NCI-H526 (cell line): ENCODE data around the gene TMEM80.
A peak's percentile ranks its signal among the peaks of the same experiment; 100 is the strongest.
"Not testable (repeated sequence)": the region's sequence is repeated elsewhere in the genome, so short reads cannot be mapped to it uniquely, and the experiment has no call there.

Experiments
- DNase-seq, 2 experiments: peaks; one replicate each; lab custom pipeline; 2025; lab: John Stamatoyannopoulos, UW

TMEM80 gene

GRCh38 chr11:679271-680207 lies 16.1 kb upstream of the TMEM80 start:
- DNase-seq = no peak

DNA sequence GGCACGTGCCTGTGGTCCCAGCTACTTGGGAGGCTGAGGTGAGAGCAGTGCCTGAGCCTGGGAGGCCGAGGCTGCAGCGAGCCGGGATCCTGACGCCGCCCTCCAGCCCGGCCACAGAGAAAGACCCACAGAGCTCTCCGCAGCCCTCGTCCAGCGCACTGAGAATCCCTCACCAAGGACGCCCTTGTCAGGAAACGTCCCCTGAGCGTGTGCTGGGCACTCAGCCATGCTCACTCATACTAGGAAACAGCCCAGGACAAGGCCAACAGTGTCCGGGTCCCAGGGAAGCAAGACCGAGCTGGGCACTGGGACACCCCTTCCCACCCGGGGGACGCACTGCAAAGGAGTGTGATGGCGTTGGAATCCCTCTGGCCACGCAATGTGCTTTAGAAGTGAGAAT lies 15.1 kb upstream of the TMEM80 start:
- DNase-seq = no peak

DNA sequence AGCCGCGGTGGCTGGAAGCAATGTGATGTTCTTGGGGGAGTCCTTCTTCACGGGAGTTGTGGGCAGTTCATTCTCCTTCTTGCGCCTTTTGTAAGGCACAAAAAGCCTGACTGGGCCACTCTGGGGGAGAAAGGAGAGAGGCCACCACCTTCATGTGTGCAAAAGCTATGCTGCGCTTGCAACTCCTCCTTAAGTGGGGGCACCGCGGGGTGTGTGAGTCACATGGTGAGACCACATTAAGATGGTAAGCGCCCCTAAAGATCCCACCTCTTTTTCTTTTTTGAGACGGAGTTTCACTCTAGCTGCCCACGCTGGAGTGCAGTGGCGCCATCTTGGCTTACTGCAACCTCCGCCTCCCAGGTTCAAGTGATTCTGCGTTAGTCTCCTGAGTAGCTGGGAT lies 14.6 kb upstream of the TMEM80 start:
- no peak for DNase-seq

- DNase-seq = no peak
Observed at GRCh38 chr11:686451-687243, 9.0 kb upstream of the TMEM80 start.

DNA sequence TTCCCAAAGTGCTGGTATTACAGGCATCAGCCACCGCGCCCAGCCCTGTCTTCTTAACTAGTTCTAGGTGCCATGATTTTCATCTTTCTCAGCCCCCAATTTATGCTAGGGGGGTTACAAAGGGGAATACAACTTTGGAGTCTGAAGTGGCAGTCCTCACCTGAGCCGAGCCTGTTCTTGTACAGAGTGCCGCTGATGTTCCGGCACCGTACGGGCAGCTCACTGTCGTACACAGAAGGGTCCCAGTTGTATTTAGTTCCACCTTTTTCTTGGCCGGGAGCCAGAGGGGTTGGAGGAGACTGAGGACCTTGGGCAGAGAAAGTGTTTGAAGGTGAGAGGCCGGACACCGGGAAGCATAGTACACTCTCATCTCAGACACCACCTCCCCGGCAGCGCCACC lies 7.9 kb upstream of the TMEM80 start:
- DNase-seq = no peak

DNA sequence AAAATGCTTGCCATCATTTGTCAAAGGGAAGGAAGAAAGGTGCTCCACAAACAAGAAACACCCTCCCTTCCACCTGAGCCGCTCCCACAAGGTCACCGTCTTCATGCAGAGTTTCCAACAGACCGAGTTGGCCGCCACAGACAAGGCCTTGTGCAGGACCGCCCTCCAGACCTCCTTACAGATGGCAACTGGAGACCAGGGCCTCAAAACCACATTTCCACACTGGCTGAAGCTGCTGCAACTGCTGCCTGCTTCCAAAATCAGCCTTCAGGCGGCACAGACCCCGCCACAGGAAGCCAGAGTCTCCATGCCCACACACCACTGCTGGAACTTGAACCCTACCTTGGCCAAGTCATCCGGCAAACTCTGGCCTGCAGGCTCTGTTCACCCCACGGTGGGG lies 6.9 kb upstream of the TMEM80 start:
- no peak for DNase-seq

DNA sequence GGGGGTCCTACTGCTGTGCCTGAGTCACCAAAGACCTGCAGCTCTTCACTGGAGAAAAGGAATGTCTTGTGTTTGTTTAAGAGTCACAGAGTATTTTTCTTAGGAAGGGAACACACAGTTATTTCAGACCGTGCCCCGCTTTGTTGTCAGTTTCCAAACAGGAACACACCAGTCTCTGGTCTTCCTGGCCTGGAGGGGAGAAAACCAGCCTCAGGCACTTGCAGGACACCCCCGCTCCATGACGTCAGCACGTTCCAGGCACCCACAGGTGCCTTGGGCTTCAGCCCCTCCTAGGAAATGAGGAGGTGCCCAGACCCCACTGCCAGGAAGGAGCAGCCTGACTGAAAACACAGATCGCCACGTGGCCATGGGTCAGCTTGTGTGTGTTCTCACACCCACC lies 6.0 kb upstream of the TMEM80 start:
- DNase-seq = no peak

- DNase-seq = not testable (repeated sequence)
Observed at GRCh38 chr11:690244-690643, 5.4 kb upstream of the TMEM80 start.

DNA sequence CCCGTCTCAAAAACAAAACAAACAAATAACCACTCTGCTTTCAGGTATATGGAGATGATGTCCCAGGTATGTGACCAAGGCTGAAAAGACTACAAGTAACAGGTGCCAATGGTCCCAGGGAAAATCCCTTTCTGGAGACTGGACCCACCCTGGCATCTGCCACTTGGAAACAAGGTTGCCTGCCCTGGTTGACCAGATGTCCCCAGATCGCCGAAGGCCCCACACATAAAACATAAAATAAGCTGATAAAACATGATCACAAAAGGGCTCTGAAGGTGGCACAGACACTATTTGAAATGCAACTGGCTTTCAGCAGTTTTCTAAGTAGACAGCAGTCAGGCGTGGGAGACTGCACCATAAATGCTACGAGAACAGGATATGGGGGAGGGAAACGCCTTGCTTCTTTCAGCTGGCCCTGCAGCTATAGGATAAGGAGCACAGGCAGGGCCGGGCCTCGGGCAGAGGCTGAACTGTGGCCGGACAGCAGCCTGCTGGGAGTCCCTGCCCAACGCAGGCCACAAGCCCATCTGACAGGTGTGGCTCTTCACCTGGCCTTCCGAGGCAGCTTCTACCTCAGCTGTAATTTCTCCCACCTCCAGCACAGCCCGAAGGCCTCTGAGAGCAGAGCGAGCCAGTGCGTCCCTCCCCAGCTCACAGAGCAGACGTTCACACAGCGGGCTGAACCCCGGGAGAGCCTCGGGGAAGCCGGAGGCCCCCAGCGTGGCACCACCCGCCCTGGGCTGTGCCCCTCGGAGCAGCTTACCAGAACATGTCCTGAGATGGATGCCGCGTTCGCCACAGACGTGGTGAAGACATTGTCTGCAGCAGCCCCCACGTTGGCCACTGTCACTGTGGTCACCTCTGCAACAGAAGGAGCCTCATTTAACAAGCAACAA lies 4.6 kb upstream of the TMEM80 start:
- DNase-seq = no peak

- no peak for DNase-seq
Observed at GRCh38 chr11:691710-692590, 3.7 kb upstream of the TMEM80 start.

DNA sequence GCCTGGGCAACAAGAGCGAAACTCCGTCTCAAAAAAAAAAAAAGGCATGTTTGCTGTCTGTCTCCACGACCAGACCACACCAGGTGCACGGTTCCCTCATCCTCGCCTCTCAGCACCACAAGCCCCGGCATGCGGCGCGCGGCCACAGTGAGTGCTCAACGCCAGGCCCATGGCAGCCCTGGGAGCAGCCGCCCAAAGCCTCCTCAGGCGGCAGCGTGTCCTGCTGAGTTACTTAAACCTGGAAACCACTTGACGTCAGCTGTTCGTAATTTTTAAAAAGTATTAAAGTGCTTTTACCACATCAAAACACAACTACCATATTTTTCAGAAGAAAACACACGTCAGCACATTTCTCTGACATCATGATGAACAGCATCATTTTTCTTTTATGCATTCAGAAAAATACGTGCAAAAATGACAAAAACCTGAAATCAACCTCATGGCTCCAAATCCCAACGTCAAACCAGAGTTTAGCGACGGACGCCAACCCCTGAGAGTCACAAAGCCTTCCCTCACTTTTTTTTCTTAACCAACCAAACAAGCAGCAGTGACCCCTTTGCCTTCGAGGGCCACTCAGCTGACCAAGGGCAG lies 2.7 kb upstream of the TMEM80 start:
- DNase-seq = no peak

DNA sequence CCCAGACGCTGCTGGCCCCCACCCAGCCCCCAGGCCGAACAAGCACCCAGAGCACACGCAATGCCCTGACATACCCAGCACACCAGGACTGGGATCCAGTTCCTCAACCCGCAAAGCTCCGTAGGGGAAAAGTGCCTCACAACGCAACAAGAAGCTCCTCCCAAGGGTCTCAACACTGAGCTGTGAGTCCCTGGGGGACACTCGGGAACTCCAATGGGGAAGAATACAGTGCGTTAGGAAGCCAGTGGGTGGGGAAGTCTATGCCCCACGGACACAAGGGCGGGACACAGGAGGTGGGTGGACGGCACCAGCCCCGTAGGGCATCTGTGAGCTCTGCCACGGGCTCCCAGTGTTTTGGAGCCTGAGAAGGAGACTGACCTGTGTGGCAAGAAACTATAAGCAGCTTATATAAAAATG lies 2.2 kb upstream of the TMEM80 start:
- no peak for DNase-seq

DNA sequence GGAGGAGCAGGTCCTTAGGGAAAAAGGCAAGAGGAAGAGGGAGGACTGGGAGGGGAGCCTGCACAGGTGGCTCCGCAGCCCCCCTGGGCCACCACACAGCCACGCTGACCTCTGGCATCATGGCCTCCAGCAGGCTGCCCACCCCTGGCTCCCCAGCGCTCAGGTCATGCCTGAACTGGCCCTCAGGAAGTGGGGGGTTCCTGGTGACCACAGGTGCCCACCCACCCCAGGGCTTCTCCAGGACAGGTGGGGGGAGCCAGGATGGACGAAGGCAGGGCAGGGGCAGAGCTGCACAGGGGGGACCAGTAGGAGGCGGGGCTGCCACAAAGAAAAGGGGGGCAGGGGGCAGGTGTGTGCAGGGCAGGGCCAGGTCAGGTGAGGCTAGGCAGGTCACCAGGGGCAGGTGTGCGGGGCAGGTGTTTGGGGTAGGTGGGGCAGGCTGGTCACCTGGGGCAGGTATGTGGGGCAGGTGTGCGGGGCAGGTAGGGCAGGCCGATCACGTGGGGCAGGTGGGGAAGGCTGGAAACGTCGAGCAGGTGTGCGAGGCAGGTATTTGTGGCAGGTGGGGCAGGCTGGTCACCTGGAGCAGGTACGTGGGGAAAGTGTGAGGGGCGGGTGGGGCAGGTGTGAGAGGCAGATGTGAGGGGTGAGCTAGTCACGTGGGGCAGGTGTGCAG lies 1.6 kb upstream of the TMEM80 start:
- no peak for DNase-seq

DNA sequence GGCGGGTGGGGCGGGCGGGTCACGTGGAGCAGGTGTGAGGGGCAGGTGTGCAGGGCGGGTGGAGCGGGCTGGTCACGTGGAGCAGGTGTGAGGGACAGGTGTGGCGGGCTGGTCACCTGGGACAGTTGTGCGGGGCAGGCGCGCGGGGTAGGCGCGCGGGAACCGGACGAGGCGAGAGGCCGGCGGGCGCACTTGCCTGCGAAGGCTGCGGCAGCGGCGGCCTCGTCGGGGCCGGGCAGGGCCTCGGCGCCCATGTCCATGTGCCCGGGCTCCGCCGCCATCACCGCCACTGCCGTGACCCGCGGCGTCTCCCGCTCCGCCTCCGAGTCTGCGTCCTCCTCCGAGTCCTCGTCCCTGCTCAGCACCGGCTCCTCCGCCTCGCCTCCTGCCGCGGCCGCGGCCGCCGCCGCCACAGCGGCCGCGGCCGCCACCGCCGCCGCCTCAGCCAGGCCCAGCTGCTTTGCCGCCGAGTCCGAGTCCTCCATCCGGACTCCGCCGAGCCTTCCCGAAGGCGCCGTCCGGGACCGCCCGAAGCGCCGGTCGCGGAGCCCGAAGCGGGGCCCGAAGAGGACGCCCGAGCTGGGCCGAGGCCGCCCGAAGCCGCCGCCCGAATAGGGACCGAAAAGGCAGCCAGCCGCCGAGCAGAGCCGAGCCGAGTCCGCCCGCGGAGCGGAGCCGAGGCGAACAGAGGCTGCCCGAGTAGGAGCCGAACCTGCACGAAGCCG lies 891 bp upstream of the TMEM80 start, which contains the start of gene DEAF1:
DEAF1 (minus strand) TSS at position 660 of the 725 bp plus-strand sequence; CDS start at position 485, 175 bp downstream.
- peak; percentile 96 to 100 for DNase-seq

- no peak for DNase-seq
Observed at GRCh38 chr11:695288-695537, 403 bp upstream of the TMEM80 start.

- DNase-seq = no peak
Observed at GRCh38 chr11:696955-697491, 1.4 kb downstream of the TMEM80 start.

GRCh38 chr11:697811-698311 lies 2.2 kb downstream of the TMEM80 start:
- no peak for DNase-seq

GRCh38 chr11:698493-699115 lies 3.0 kb downstream of the TMEM80 start:
- no peak for DNase-seq

DNA sequence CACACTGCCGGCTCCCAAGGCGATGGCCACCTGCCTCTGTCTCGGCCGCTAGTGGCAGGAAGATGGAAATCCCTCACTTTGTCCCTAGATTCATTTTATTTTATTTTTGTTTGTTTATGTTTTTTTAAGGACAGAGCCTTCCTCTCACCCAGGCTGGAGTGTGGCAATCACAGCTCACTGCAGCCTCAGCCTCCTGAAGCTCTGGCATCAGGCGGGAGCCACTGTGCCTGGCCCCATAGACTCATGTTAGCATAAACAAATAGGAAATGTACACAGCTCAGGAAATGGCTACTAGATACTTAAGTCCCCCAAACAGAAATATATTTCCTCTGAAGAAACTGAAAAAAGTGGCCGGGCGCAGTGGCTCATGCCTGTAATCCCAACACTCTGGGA lies 3.5 kb downstream of the TMEM80 start:
- no peak for DNase-seq
